CD8-positive, alpha-beta memory T cell (primary cell): ENCODE results near the gene ECHDC1. TPM values are rescaled to one million over a fixed set of nuclear protein-coding genes. Genes with fewer than 3 reads are reported as not detected.
A peak's percentile ranks its signal among the peaks of the same experiment; 100 is the strongest.
"Not testable (repeated sequence)": the region's sequence is repeated elsewhere in the genome, so short reads cannot be mapped to it uniquely, and the experiment has no call there.

Experiments used
- CTCF ChIA-PET: fragments of 350-600 bp; sonication (Branson Sonifier 250); formaldehyde crosslinking; loops from one replicate; lab custom pipeline; 2021; ENCODE audit warnings: antibody characterized with exemption; lab: Charles Lee
- POLR2A ChIA-PET: fragments of 350-600 bp; sonication (Branson Sonifier 250); formaldehyde crosslinking; loops from one replicate; lab custom pipeline; 2021; ENCODE audit warnings: antibody characterized with exemption; lab: Charles Lee
- DNase-seq, 5 donors: peaks; one replicate each; pipeline versions ENCODE4 v3.0.0 to v3.0.0-alpha.2; 2020 to 2022; ENCODE audit warnings: mixed read lengths in 1 of 5
- H3K27ac ChIP-seq: one replicate; pipeline ENCODE4 v1.7.0; 2013; ENCODE audit warnings: low read depth, mild to moderate bottlenecking, low read length, moderate library complexity
- H3K27me3 ChIP-seq: 2 replicates; pipeline ENCODE4 v1.7.0; 2013; ENCODE audit warnings: low read length, mild to moderate bottlenecking; ENCODE audit not compliant: insufficient read depth, poor library complexity, severe bottlenecking
- H3K36me3 ChIP-seq: 2 replicates; pipeline ENCODE4 v1.7.0; 2013; ENCODE audit warnings: mild to moderate bottlenecking, low read length, moderate library complexity; ENCODE audit not compliant: insufficient read depth
- H3K4me1 ChIP-seq: 2 replicates; pipeline ENCODE4 v1.7.0; 2013; ENCODE audit warnings: mild to moderate bottlenecking, low read length, moderate library complexity; ENCODE audit not compliant: insufficient read depth
- H3K4me3 ChIP-seq: 2 replicates; pipeline ENCODE4 v1.7.0; 2013; ENCODE audit warnings: mild to moderate bottlenecking, low read length
- H3K9me3 ChIP-seq: 2 replicates; pipeline ENCODE4 v1.7.0; 2013; ENCODE audit warnings: mild to moderate bottlenecking, low read length
- H3K27ac Mint-ChIP-seq, 8 donors: one replicate each; pipeline ENCODE4 v1.8.0; 2020 to 2021; ENCODE audit warnings: mixed read lengths in 8 of 8, mild to moderate bottlenecking in 6 of 8, inconsistent platforms in 3 of 8, moderate library complexity in 3 of 8
- H3K27me3 Mint-ChIP-seq, 2 donors: one replicate each; pipeline ENCODE4 v1.8.0; 2020 to 2021; ENCODE audit warnings: mixed read lengths in 2 of 2, mild to moderate bottlenecking in 1 of 2, moderate library complexity in 1 of 2
- H3K36me3 Mint-ChIP-seq, 3 donors: one replicate each; pipeline ENCODE4 v1.8.0; 2020 to 2021; ENCODE audit warnings: mixed read lengths in 3 of 3, inconsistent platforms in 1 of 3, mild to moderate bottlenecking in 1 of 3
- H3K4me1 Mint-ChIP-seq, 3 donors: one replicate each; pipeline ENCODE4 v1.8.0; 2020 to 2021; ENCODE audit warnings: mixed read lengths in 3 of 3, inconsistent platforms in 1 of 3, mild to moderate bottlenecking in 1 of 3
- H3K4me3 Mint-ChIP-seq, 7 donors: one replicate each; pipeline ENCODE4 v1.8.0; 2020 to 2021; ENCODE audit warnings: mixed read lengths in 7 of 7, mild to moderate bottlenecking in 6 of 7, moderate library complexity in 4 of 7, inconsistent platforms in 2 of 7
- H3K9me3 Mint-ChIP-seq, 5 donors: one replicate each; pipeline ENCODE4 v1.8.0; 2020 to 2022; ENCODE audit warnings: mixed read lengths in 5 of 5, mild to moderate bottlenecking in 3 of 5, moderate library complexity in 2 of 5, inconsistent platforms in 1 of 5
- polyA plus RNA-seq: library from polyadenylated mRNA; unstranded; fragments of 300-500 nt; fragmentation: Illumina TruSeq; gene quantifications from one replicate; pipeline ENCODE4 v1.2.3, GENCODE V29; 2021
- total RNA-seq, 2 experiments: library from RNA; stranded (reverse); gene quantifications; one replicate each; pipeline ENCODE4 v1.2.3, GENCODE V29; 2021

Gene ECHDC1
- 10 to 100 TPM; 65.0 to 66.3 TPM for total RNA-seq
- polyA plus RNA-seq = 67.7 TPM

GRCh38 chr6:127342946-127343808 lies at the start of gene ECHDC1:
TSS of gene ECHDC1 (minus strand) at chr6:127343609. CDS start at chr6:127331028, 12,581 bp downstream.
- no peak within 1 kb of the TSS for H3K27ac Mint-ChIP-seq
- H3K4me3 ChIP-seq = peak within 1 kb of the TSS; percentile 54
- no peaks in the 10 kb centered on the region for H3K9me3 ChIP-seq
- DNase-seq = peak; percentile 43 to 80 (median 71)
- CTCF ChIA-PET = interaction anchor here (0.7 to 2.0 kb wide), 5 partner anchors 9 to 173 kb away, joined by 3 to 9 read pairs (median 5); partner anchors contain the start of gene RNF146
- no peak within 1 kb of the TSS for H3K4me3 Mint-ChIP-seq
- POLR2A ChIA-PET = no interaction called here
- H3K27me3 Mint-ChIP-seq = peaks cover 0 to 1% of the 10 kb centered on the region in 2 donors
- peaks cover 4 to 14% (median 9%) of the 10 kb centered on the region in 3 donors for H3K4me1 Mint-ChIP-seq
- H3K27me3 ChIP-seq = no peaks in the 10 kb centered on the region
- no peaks in the 10 kb centered on the region for H3K36me3 ChIP-seq
- no peaks in the 10 kb centered on the region for H3K9me3 Mint-ChIP-seq
- H3K27ac ChIP-seq = peak within 1 kb of the TSS; percentile 76
- peaks cover 4 to 7% (median 6%) of the 10 kb centered on the region in 3 donors for H3K36me3 Mint-ChIP-seq
- peaks cover 43% of the 10 kb centered on the region for H3K4me1 ChIP-seq

GRCh38 chr6:127392301-127392700 lies 48.9 kb upstream of the ECHDC1 start:
- Histone ChIP-seq H3K36me3 (no peaks in the 10 kb centered on the region), H3K4me3 (no peak overlapping the region), H3K27ac (no peak overlapping the region), H3K27me3 (no peaks in the 10 kb centered on the region), H3K9me3 (no peaks in the 10 kb centered on the region), H3K4me1 (no peaks in the 10 kb centered on the region)
- DNase-seq = no peak
- Mint-ChIP-seq H3K4me3 (no peak overlapping the region), H3K36me3 (no peaks in the 10 kb centered on the region), H3K27me3 (peaks cover 0 to 4% of the 10 kb centered on the region in 2 donors), H3K27ac (no peak overlapping the region), H3K9me3 (no peaks in the 10 kb centered on the region), H3K4me1 (no peaks in the 10 kb centered on the region)
- POLR2A ChIA-PET = no interaction called here
- CTCF ChIA-PET = no interaction called here

- H3K27me3 ChIP-seq = no peaks in the 10 kb centered on the region
- H3K36me3 ChIP-seq = no peaks in the 10 kb centered on the region
- Mint-ChIP-seq H3K36me3 (no peaks in the 10 kb centered on the region), H3K9me3 (no peaks in the 10 kb centered on the region), H3K27ac (no peak overlapping the region), H3K27me3 (peaks cover 0 to 4% of the 10 kb centered on the region in 2 donors), H3K4me1 (no peaks in the 10 kb centered on the region), H3K4me3 (no peak overlapping the region)
- DNase-seq = no peak
- H3K9me3 ChIP-seq = no peaks in the 10 kb centered on the region
- H3K27ac ChIP-seq = no peak overlapping the region
- CTCF ChIA-PET = no interaction called here
- H3K4me1 ChIP-seq = no peaks in the 10 kb centered on the region
- POLR2A ChIA-PET = no interaction called here
- H3K4me3 ChIP-seq = no peak overlapping the region
Measured at GRCh38 chr6:127391094-127391953, 47.9 kb upstream of the ECHDC1 start.

- no peak for DNase-seq
- no peaks in the 10 kb centered on the region for H3K36me3 ChIP-seq
- H3K27me3 Mint-ChIP-seq = peaks cover 0 to 4% of the 10 kb centered on the region in 2 donors
- H3K27ac ChIP-seq = no peak overlapping the region
- H3K4me1 Mint-ChIP-seq = no peaks in the 10 kb centered on the region
- H3K4me3 Mint-ChIP-seq = no peak overlapping the region
- ChIA-PET CTCF (no interaction called here), POLR2A (no interaction called here)
- no peaks in the 10 kb centered on the region for H3K9me3 ChIP-seq
- H3K36me3 Mint-ChIP-seq = no peaks in the 10 kb centered on the region
- no peak overlapping the region for H3K27ac Mint-ChIP-seq
- H3K27me3 ChIP-seq = no peaks in the 10 kb centered on the region
- no peak overlapping the region for H3K4me3 ChIP-seq
- no peaks in the 10 kb centered on the region for H3K9me3 Mint-ChIP-seq
- H3K4me1 ChIP-seq = no peaks in the 10 kb centered on the region
Measured at GRCh38 chr6:127389706-127390105, 46.3 kb upstream of the ECHDC1 start.

GRCh38 chr6:127385668-127386430 lies 42.4 kb upstream of the ECHDC1 start:
- no peak for DNase-seq
- Histone ChIP-seq H3K27me3 (no peaks in the 10 kb centered on the region), H3K36me3 (no peaks in the 10 kb centered on the region), H3K9me3 (no peaks in the 10 kb centered on the region), H3K27ac (no peak overlapping the region), H3K4me1 (no peaks in the 10 kb centered on the region), H3K4me3 (no peak overlapping the region)
- Mint-ChIP-seq H3K27me3 (peaks cover 1 to 8% of the 10 kb centered on the region in 2 donors), H3K4me1 (no peaks in the 10 kb centered on the region), H3K4me3 (no peak overlapping the region), H3K9me3 (no peaks in the 10 kb centered on the region), H3K36me3 (no peaks in the 10 kb centered on the region), H3K27ac (no peak overlapping the region)
- CTCF ChIA-PET = no interaction called here
- POLR2A ChIA-PET = no interaction called here

GRCh38 chr6:127384848-127385247 lies 41.4 kb upstream of the ECHDC1 start:
- H3K27ac ChIP-seq, H3K36me3 Mint-ChIP-seq, POLR2A ChIA-PET, H3K4me1 ChIP-seq, CTCF ChIA-PET, H3K4me1 Mint-ChIP-seq, H3K27me3 ChIP-seq, H3K27ac Mint-ChIP-seq, H3K9me3 ChIP-seq, DNase-seq, H3K36me3 ChIP-seq, H3K4me3 ChIP-seq, H3K27me3 Mint-ChIP-seq, H3K9me3 Mint-ChIP-seq: not testable (repeated sequence)
- peak overlapping the region in 1 of 7 donors; percentile 30 for H3K4me3 Mint-ChIP-seq

GRCh38 chr6:127383988-127384387 lies 40.6 kb upstream of the ECHDC1 start:
- Mint-ChIP-seq H3K9me3 (no peaks in the 10 kb centered on the region), H3K4me1 (no peaks in the 10 kb centered on the region)
- POLR2A ChIA-PET = no interaction called here

More at GRCh38 chr6:127383988-127384387, 40.6 kb upstream of the ECHDC1 start:
- DNase-seq = no peak
- Mint-ChIP-seq H3K27ac (no peak overlapping the region), H3K27me3 (peaks cover 4 to 6% of the 10 kb centered on the region in 2 donors), H3K36me3 (no peaks in the 10 kb centered on the region), H3K4me3 (no peak overlapping the region)
- no peaks in the 10 kb centered on the region for H3K27me3 ChIP-seq
- no peak overlapping the region for H3K4me3 ChIP-seq
- no peaks in the 10 kb centered on the region for H3K36me3 ChIP-seq
- no peak overlapping the region for H3K27ac ChIP-seq
- no peaks in the 10 kb centered on the region for H3K4me1 ChIP-seq
- no peaks in the 10 kb centered on the region for H3K9me3 ChIP-seq
- CTCF ChIA-PET = no interaction called here
